Measurements from ENCODE around the gene TPSG1. TPM values are rescaled to one million over a fixed set of nuclear protein-coding genes. Genes with fewer than 3 reads are reported as not detected.

The TPSG1 gene
- total RNA-seq, 1 experiment from 2014 or later = not detected

DNA sequence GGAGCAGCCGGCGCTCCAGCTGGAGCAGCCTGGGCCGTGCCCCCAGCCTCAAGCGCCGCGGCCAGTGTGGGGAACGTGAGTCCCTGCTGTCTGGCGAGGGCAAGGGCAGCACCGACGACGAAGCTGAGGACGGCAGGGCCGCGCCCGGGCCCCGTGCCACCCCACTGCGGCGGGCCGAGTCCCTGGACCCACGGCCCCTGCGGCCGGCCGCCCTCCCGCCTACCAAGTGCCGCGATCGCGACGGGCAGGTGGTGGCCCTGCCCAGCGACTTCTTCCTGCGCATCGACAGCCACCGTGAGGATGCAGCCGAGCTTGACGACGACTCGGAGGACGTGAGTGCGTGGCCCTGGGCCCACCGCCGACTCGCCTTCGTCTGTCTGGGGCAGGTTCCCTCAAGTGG is 16.0 kb downstream of the TPSG1 start:
- Histone ChIP-seq H3K36me3 (ENCODE audit: insufficient read depth, low read length, poor library complexity, severe bottlenecking) (peaks cover 42% of the 10 kb centered on the region), H3K4me1 (ENCODE audit: insufficient read depth, low read length, poor library complexity, severe bottlenecking) (no peaks in the 10 kb centered on the region), H3K27ac (ENCODE audit: low read depth, low read length, poor library complexity, severe bottlenecking) (no peak overlapping the region), H3K9me3 (ENCODE audit: low read depth, low read length, poor library complexity, severe bottlenecking) (no peaks in the 10 kb centered on the region), H3K27me3 (replicated peaks; ENCODE audit: insufficient read depth, low read depth, low read length, poor library complexity) (no peaks in the 10 kb centered on the region), H3K4me3 (ENCODE audit: low read depth, low read length, poor library complexity, severe bottlenecking) (no peak overlapping the region)
- ChIA-PET CTCF (no interaction called here), POLR2A (ENCODE audit: low non-redundant PET) (no interaction called here)
- TF ChIP-seq, protein P1, sequence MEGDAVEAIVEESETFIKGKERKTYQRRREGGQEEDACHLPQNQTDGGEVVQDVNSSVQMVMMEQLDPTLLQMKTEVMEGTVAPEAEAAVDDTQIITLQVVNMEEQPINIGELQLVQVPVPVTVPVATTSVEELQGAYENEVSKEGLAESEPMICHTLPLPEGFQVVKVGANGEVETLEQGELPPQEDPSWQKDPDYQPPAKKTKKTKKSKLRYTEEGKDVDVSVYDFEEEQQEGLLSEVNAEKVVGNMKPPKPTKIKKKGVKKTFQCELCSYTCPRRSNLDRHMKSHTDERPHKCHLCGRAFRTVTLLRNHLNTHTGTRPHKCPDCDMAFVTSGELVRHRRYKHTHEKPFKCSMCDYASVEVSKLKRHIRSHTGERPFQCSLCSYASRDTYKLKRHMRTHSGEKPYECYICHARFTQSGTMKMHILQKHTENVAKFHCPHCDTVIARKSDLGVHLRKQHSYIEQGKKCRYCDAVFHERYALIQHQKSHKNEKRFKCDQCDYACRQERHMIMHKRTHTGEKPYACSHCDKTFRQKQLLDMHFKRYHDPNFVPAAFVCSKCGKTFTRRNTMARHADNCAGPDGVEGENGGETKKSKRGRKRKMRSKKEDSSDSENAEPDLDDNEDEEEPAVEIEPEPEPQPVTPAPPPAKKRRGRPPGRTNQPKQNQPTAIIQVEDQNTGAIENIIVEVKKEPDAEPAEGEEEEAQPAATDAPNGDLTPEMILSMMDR (conservative IDR thresholded peaks at IDR 0.05; ENCODE audit: low read depth, low read length) = no peak
- no peak for TF ChIP-seq EZH2 (IDR thresholded peaks at IDR 0.05; ENCODE audit: borderline replicate concordance, low read depth, low read length, poor library complexity, severe bottlenecking)
- DNase-seq (ENCODE audit: low spot score) = no peak
- BruUV-seq (replicated peaks) = no TSS peak
- intact Hi-C loops (cut with micrococcal nuclease; ENCODE audit: unreplicated experiment) = no loop called here

DNA sequence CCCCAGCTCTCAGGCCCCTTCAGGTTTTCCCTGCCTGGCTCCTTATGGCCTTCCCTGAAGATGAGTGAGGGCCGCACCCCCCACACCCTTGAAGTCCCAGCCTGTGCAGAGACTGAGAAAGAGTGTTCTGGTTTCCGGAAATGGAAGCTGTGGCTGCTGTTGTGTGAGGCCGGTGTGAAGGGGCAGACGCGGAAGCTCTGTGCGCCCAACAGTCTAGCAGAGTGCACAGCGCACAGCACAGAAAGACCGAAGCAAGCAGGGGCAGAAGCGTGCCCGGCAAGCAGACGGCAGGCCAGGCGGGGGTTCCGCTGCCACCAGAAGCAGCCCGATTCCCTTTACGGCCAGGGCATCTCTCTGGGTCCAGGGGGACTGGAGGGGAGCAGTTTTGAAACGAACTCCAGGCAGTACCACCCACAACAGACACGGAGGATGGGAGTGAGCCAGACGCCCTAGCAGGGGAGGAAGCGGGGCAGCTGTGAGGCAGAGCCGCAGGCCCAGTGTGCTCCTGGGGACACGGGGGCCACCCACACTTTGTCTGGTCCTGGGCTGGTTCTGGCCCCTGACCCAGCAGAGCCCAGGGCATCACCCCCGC is 16.7 kb downstream of the TPSG1 start:
- BruUV-seq (replicated peaks) = no TSS peak
- no peak overlapping the region for H3K4me3 ChIP-seq (ENCODE audit: low read depth, low read length, poor library complexity, severe bottlenecking)
- peaks cover 47% of the 10 kb centered on the region for H3K36me3 ChIP-seq (ENCODE audit: insufficient read depth, low read length, poor library complexity, severe bottlenecking)
- no peaks in the 10 kb centered on the region for H3K9me3 ChIP-seq (ENCODE audit: low read depth, low read length, poor library complexity, severe bottlenecking)
- intact Hi-C loops (cut with micrococcal nuclease; ENCODE audit: unreplicated experiment) = no loop called here
- H3K4me1 ChIP-seq (ENCODE audit: insufficient read depth, low read length, poor library complexity, severe bottlenecking) = no peaks in the 10 kb centered on the region
- H3K27me3 ChIP-seq (replicated peaks; ENCODE audit: insufficient read depth, low read depth, low read length, poor library complexity) = no peaks in the 10 kb centered on the region
- ChIA-PET POLR2A (ENCODE audit: low non-redundant PET) (no interaction called here), CTCF (no interaction called here)
- H3K27ac ChIP-seq (ENCODE audit: low read depth, low read length, poor library complexity, severe bottlenecking) = no peak overlapping the region
- DNase-seq (ENCODE audit: low spot score) = no peak
- TF ChIP-seq, protein P1 (conservative IDR thresholded peaks at IDR 0.05; ENCODE audit: low read depth, low read length) = no peak
- no peak for TF ChIP-seq EZH2 (IDR thresholded peaks at IDR 0.05; ENCODE audit: borderline replicate concordance, low read depth, low read length, poor library complexity, severe bottlenecking)

DNA sequence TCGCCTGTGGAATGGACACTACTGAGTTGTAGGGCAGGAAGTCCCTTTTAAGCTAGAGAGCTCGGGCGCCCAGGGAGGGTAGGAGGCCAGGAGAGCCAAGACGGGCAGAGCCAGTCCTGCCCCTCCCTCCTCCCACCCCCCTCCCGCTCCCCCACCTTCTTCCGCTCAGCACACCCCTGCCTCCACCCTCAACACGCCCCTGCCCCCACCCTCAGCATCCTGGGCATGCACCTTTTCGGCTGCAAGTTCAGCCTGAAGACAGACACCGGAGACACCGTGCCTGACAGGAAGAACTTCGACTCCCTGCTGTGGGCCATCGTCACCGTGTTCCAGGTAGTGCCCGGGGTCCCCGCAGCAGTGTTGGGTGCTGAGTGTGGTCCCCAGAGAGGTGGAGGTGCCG is 18.3 kb downstream of the TPSG1 start:
- ChIA-PET CTCF (no interaction called here), POLR2A (ENCODE audit: low non-redundant PET) (no interaction called here)
- H3K4me3 ChIP-seq (ENCODE audit: low read depth, low read length, poor library complexity, severe bottlenecking) = no peak overlapping the region
- H3K27ac ChIP-seq (ENCODE audit: low read depth, low read length, poor library complexity, severe bottlenecking) = no peak overlapping the region
- no TSS peak for BruUV-seq (replicated peaks)
- DNase-seq (ENCODE audit: low spot score) = no peak
- intact Hi-C loops (cut with micrococcal nuclease; ENCODE audit: unreplicated experiment) = no loop called here
- no peaks in the 10 kb centered on the region for H3K4me1 ChIP-seq (ENCODE audit: insufficient read depth, low read length, poor library complexity, severe bottlenecking)
- TF ChIP-seq EZH2 (IDR thresholded peaks at IDR 0.05; ENCODE audit: borderline replicate concordance, low read depth, low read length, poor library complexity, severe bottlenecking) = no peak
- TF ChIP-seq, protein P1 (conservative IDR thresholded peaks at IDR 0.05; ENCODE audit: low read depth, low read length) = no peak
- peaks cover 48% of the 10 kb centered on the region for H3K36me3 ChIP-seq (ENCODE audit: insufficient read depth, low read length, poor library complexity, severe bottlenecking)
- no peaks in the 10 kb centered on the region for H3K27me3 ChIP-seq (replicated peaks; ENCODE audit: insufficient read depth, low read depth, low read length, poor library complexity)
- no peaks in the 10 kb centered on the region for H3K9me3 ChIP-seq (ENCODE audit: low read depth, low read length, poor library complexity, severe bottlenecking)

All from A673 (cell line).